ENCODE data around the gene PTGES2.

- no peak for TF ChIP-seq EZH2phosphoT487 (IDR thresholded peaks at IDR 0.05; ENCODE audit: borderline replicate concordance, low read depth)
- no peak for TF ChIP-seq POLR2AphosphoS5 (IDR thresholded peaks at IDR 0.05; ENCODE audit: low read depth, low read length)
- TF ChIP-seq SIN3A (IDR thresholded peaks at IDR 0.05; ENCODE audit: borderline replicate concordance, low read depth, low read length), result peak; percentile 52; the same call in 1 of the 2 replicates
- TF ChIP-seq, protein P1, sequence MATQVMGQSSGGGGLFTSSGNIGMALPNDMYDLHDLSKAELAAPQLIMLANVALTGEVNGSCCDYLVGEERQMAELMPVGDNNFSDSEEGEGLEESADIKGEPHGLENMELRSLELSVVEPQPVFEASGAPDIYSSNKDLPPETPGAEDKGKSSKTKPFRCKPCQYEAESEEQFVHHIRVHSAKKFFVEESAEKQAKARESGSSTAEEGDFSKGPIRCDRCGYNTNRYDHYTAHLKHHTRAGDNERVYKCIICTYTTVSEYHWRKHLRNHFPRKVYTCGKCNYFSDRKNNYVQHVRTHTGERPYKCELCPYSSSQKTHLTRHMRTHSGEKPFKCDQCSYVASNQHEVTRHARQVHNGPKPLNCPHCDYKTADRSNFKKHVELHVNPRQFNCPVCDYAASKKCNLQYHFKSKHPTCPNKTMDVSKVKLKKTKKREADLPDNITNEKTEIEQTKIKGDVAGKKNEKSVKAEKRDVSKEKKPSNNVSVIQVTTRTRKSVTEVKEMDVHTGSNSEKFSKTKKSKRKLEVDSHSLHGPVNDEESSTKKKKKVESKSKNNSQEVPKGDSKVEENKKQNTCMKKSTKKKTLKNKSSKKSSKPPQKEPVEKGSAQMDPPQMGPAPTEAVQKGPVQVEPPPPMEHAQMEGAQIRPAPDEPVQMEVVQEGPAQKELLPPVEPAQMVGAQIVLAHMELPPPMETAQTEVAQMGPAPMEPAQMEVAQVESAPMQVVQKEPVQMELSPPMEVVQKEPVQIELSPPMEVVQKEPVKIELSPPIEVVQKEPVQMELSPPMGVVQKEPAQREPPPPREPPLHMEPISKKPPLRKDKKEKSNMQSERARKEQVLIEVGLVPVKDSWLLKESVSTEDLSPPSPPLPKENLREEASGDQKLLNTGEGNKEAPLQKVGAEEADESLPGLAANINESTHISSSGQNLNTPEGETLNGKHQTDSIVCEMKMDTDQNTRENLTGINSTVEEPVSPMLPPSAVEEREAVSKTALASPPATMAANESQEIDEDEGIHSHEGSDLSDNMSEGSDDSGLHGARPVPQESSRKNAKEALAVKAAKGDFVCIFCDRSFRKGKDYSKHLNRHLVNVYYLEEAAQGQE (IDR thresholded peaks at IDR 0.05; ENCODE audit: low read depth, low read length), result no peak
- TF ChIP-seq, protein P2, sequence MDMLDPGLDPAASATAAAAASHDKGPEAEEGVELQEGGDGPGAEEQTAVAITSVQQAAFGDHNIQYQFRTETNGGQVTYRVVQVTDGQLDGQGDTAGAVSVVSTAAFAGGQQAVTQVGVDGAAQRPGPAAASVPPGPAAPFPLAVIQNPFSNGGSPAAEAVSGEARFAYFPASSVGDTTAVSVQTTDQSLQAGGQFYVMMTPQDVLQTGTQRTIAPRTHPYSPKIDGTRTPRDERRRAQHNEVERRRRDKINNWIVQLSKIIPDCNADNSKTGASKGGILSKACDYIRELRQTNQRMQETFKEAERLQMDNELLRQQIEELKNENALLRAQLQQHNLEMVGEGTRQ (IDR thresholded peaks at IDR 0.05; ENCODE audit: borderline replicate concordance, low read depth, low read length), result no peak
- TF ChIP-seq EP300 (IDR thresholded peaks at IDR 0.05; ENCODE audit: borderline replicate concordance in 1 of 2, low read depth in 1 of 2, low read length in 1 of 2), result no peak
Measured at GRCh38 chr9:128127568-128127989, at the start of gene PTGES2.
